B cell (primary cell): ENCODE data around the gene GCDH. TPM values are rescaled to one million over a fixed set of nuclear protein-coding genes. Genes with fewer than 3 reads are reported as not detected.
A peak's percentile ranks its signal among the peaks of the same experiment; 100 is the strongest.

Experiments
- ATAC-seq: fragments of 200-7000 bp; cut with Tn5 transposase; one replicate; pipeline ENCODE4 v1.10.0; 2021; ENCODE audit warnings: low read depth, mild to moderate bottlenecking, moderate number of reproducible peaks, moderate library complexity
- CTCF ChIA-PET: fragments of 350-600 bp; sonication (Branson Sonifier 250); formaldehyde crosslinking; loops from one replicate; lab custom pipeline; 2021; ENCODE audit warnings: antibody characterized with exemption, inconsistent platforms; lab: Charles Lee
- POLR2A ChIA-PET: fragments of 350-600 bp; sonication (Branson Sonifier 250); formaldehyde crosslinking; loops from one replicate; lab custom pipeline; 2021; ENCODE audit warnings: antibody characterized with exemption; lab: Charles Lee
- DNase-seq: peaks from one replicate; pipeline ENCODE4 v3.0.0; 2013
- H2AFZ ChIP-seq: 2 replicates; pipeline ENCODE4 v1.6.1; 2012; ENCODE audit warnings: mild to moderate bottlenecking, low read depth, low read length; ENCODE audit not compliant: insufficient read depth, poor library complexity, severe bottlenecking
- H3K27ac ChIP-seq, 2 donors: 1 replicate in 1 of 2; 2 replicates in 1 of 2; pipeline ENCODE4 v1.5.1; 2012 to 2013; ENCODE audit warnings: low read length in 2 of 2, mild to moderate bottlenecking in 2 of 2, moderate library complexity in 1 of 2
- H3K27me3 ChIP-seq, 4 experiments: fragments of 200-600 bp in 1 of 4; sonication (generic) in 1 of 4; replicated peaks in 1 of 4; 1 replicate in 2 of 4; 2 replicates in 2 of 4; pipeline versions ENCODE4 v1.6.1 to v1.7.0; 2013 to 2016; ENCODE audit warnings: low read length in 3 of 4, mild to moderate bottlenecking in 2 of 4, mixed read lengths in 1 of 4, moderate library complexity in 1 of 4; ENCODE audit not compliant: insufficient read depth in 4 of 4, control insufficient read depth in 3 of 4; ENCODE audit errors: control extremely low read depth in 1 of 4
- H3K36me3 ChIP-seq, 2 experiments: replicated peaks in 1 of 2; 1 replicate in 1 of 2; 2 replicates in 1 of 2; pipeline versions ENCODE4 v1.6.1 to v1.7.1; 2013; ENCODE audit warnings: low read length in 1 of 2; ENCODE audit not compliant: insufficient read depth in 2 of 2, control insufficient read depth in 1 of 2; ENCODE audit errors: control extremely low read depth in 1 of 2, extremely low read depth in 1 of 2
- H3K4me1 ChIP-seq, 2 donors: fragments of 200-600 bp in 1 of 2; sonication (generic) in 1 of 2; 1 replicate in 1 of 2; 2 replicates in 1 of 2; pipeline versions ENCODE4 v1.5.1 to v1.6.1; 2013 to 2017; ENCODE audit warnings: low read length in 2 of 2; ENCODE audit not compliant: control insufficient read depth in 2 of 2, insufficient read depth in 2 of 2
- H3K4me2 ChIP-seq: replicated peaks from 2 replicates; pipeline ENCODE3; 2012; ENCODE audit warnings: mild to moderate bottlenecking, low read depth, low read length; ENCODE audit not compliant: poor library complexity, severe bottlenecking
- H3K4me3 ChIP-seq, 5 experiments: fragments of 200-600 bp in 1 of 5; sonication (generic) in 1 of 5; 1 replicate in 3 of 5; 2 replicates in 2 of 5; pipeline versions ENCODE4 v1.5.1 to v1.7.0; 2011 to 2016; ENCODE audit warnings: low read length in 4 of 5, mild to moderate bottlenecking in 4 of 5, low read depth in 2 of 5, control low read depth in 1 of 5, moderate library complexity in 1 of 5; ENCODE audit not compliant: insufficient read depth in 1 of 5; ENCODE audit errors: control extremely low read depth in 1 of 5, extremely low read depth in 1 of 5
- H3K79me2 ChIP-seq: fragments of 200-600 bp; sonication (generic); one replicate; pipeline ENCODE4 v1.6.0; 2016; ENCODE audit warnings: low read length; ENCODE audit not compliant: control insufficient read depth, insufficient read depth
- H3K9ac ChIP-seq: fragments of 200-600 bp; sonication (generic); 2 replicates; pipeline ENCODE4 v1.6.1; 2017; ENCODE audit warnings: mild to moderate bottlenecking, low read length, moderate library complexity
- H3K9me3 ChIP-seq, 3 donors: one replicate each; pipeline versions ENCODE4 v1.6.1 to v1.7.1; 2013; ENCODE audit warnings: low read length in 2 of 3; ENCODE audit not compliant: control insufficient read depth in 2 of 3, insufficient read depth in 1 of 3; ENCODE audit errors: control extremely low read depth in 1 of 3
- H4K20me1 ChIP-seq: 2 replicates; pipeline ENCODE4 v1.6.0; 2012; ENCODE audit warnings: mild to moderate bottlenecking, low read length; ENCODE audit not compliant: insufficient read depth, control insufficient read depth, poor library complexity, severe bottlenecking
- H3K27ac Mint-ChIP-seq: one replicate; pipeline ENCODE4 v1.8.0; 2021; ENCODE audit warnings: mixed read lengths
- H3K27me3 Mint-ChIP-seq: one replicate; pipeline ENCODE4 v1.8.0; 2021; ENCODE audit warnings: mixed read lengths
- H3K4me1 Mint-ChIP-seq: one replicate; pipeline ENCODE4 v1.8.0; 2021; ENCODE audit warnings: mixed read lengths
- H3K4me3 Mint-ChIP-seq: one replicate; pipeline ENCODE4 v1.8.0; 2021; ENCODE audit warnings: mixed read lengths
- H3K9me3 Mint-ChIP-seq: one replicate; pipeline ENCODE4 v1.8.0; 2022; ENCODE audit warnings: mixed read lengths; ENCODE audit not compliant: insufficient read depth
- CTCF ChIP-seq: fragments of 200-600 bp; IDR thresholded peaks from one replicate; pipeline ENCODE4 v1.8.0; 2022; ENCODE audit warnings: antibody characterized with exemption, mild to moderate bottlenecking
- EZH2 ChIP-seq: IDR thresholded peaks from 2 replicates; pipeline ENCODE4 v1.6.1; 2012; ENCODE audit warnings: borderline replicate concordance, low read depth, mild to moderate bottlenecking, moderate library complexity, low read length; ENCODE audit not compliant: insufficient read depth, poor library complexity, severe bottlenecking
- WGBS: methylation state at CpG from one replicate; pipeline ENCODE4 v1.1.5; 2013; ENCODE audit warnings: missing lambda C conversion rate; ENCODE audit not compliant: insufficient coverage; 5-methylcytosine and 5-hydroxymethylcytosine counted together
- intact Hi-C: fragments of 100-400 bp; cut with micrococcal nuclease; formaldehyde crosslinking; loops from one replicate; pipeline ENCODE4 v1.10.0; 2022
- polyA plus RNA-seq: library from polyadenylated mRNA; depleted of rRNA; stranded (reverse); fragments of >200 nt; gene quantifications from 2 replicates; pipeline ENCODE4 v1.2.3, GENCODE V29; 2012
- total RNA-seq, 2 donors: library from RNA; stranded (reverse); fragments of 120-200 nt in 1 of 2; gene quantifications; 1 replicate in 1 of 2; 2 replicates in 1 of 2; pipeline versions ENCODE4 v1.2.3 to v1.2.4, GENCODE V29; 2013 to 2022

The GCDH gene
- total and polyA plus RNA-seq, 2 donors (not counting 1 experiment from before 2014, with no cell fraction given) = 48.9 to 61.2 TPM

GRCh38 chr19:12872941-12873890 lies 17.7 kb upstream of the GCDH start:
- WGBS = 89% methylated on average over 70 of the region's 70 CpGs
- CTCF ChIA-PET = interaction anchor here (0.5 to 1.0 kb wide), 5 partner anchors 11 to 1674 kb away, joined by 3 to 4 read pairs (median 3); partner anchors contain the start of gene DHPS

More at GRCh38 chr19:12872941-12873890, 17.7 kb upstream of the GCDH start:
- H3K4me1 ChIP-seq = no peaks in the 10 kb centered on the region
- Mint-ChIP-seq H3K4me1 (no peaks in the 10 kb centered on the region), H3K9me3 (peaks cover 4% of the 10 kb centered on the region), H3K27me3 (no peaks in the 10 kb centered on the region), H3K27ac (no peak overlapping the region), H3K4me3 (peak overlapping the region; percentile 34)
- H3K4me2 ChIP-seq = peak overlapping the region; percentile 52
- peak overlapping the region in 2 of 5 experiments; percentile 34 for H3K4me3 ChIP-seq
- DNase-seq (peak; percentile 69), ATAC-seq (peak; percentile 72)
- POLR2A ChIA-PET = interaction anchor here (0.6 to 0.7 kb wide), 2 partner anchors 53 to 1264 kb away, joined by 3 read pairs; no protein-coding TSS in a partner anchor
- H3K9ac ChIP-seq = peak overlapping the region; percentile 7
- H4K20me1 ChIP-seq = no peaks in the 10 kb centered on the region
- TF ChIP-seq EZH2 = no peak
- TF ChIP-seq CTCF = no peak
- H3K9me3 ChIP-seq = peaks cover 0 to 19% (median 0%) of the 10 kb centered on the region in 3 donors
- intact Hi-C loops = no loop called here
- H2AFZ ChIP-seq = peak overlapping the region; percentile 22
- peaks cover 0 to 23% of the 10 kb centered on the region in 2 experiments for H3K36me3 ChIP-seq
- H3K27ac ChIP-seq = no peak overlapping the region
- H3K79me2 ChIP-seq = peaks cover 4% of the 10 kb centered on the region
- no peaks in the 10 kb centered on the region for H3K27me3 ChIP-seq
